GM04504 (cell line): ENCODE results near the gene AOC3.
"Not testable (repeated sequence)": the region's sequence is repeated elsewhere in the genome, so short reads cannot be mapped to it uniquely, and the experiment has no call there.

Source experiments
- DNase-seq: peaks from one replicate; pipeline ENCODE4 v3.0.0-alpha.2; 2012; ENCODE audit warnings: low read depth

The AOC3 gene

DNA sequence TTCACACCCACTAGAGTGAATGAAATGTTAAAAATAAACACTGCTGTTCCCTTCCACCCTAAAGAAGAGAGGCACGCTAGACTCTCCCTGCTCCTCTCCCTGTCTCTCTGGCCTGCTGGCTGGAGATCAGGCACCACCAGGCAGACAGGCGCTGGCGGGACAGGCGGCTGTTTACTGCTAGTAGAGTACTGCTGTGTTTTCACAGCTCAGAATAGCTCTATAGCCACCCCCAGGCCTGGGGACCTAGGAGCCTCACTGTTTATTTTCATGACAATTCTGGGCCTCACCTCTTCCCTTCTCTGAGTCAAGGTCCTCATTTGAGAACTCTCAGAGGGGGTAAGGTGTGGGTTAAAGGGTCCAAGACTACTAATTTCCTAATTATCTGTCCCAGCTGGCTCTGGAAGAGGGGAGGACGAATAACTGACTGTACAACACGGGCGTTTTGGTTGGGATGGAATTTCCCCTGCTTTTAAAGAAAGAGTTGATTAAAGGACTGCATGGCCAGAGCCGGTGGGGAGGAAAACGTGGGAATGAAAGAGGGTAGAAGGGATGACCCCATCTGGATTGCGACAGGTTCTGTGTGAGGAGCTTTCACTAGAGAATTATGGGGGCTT, 40.6 kb downstream of the AOC3 start:
- DNase-seq = no peak

DNA sequence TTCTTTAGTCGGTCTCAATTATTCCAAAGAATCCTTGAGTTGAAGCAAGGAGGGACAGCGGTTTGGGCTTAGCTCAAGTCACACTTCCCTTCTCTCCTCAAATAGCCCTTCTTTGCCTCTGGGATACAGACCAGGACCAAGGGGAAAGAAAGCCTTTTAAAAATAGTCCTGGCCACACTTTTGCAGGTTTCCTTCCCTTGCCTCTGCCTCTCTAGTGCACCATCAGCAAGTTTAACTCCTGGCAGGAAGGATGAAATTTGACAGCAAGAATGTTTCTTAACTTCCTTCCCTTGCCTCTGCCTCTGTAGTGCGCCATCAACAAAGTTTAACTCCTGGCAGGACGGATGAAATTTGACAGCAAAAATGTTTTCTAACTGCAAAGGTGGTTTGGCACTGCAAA, 42.4 kb downstream of the AOC3 start:
- no peak for DNase-seq

DNA sequence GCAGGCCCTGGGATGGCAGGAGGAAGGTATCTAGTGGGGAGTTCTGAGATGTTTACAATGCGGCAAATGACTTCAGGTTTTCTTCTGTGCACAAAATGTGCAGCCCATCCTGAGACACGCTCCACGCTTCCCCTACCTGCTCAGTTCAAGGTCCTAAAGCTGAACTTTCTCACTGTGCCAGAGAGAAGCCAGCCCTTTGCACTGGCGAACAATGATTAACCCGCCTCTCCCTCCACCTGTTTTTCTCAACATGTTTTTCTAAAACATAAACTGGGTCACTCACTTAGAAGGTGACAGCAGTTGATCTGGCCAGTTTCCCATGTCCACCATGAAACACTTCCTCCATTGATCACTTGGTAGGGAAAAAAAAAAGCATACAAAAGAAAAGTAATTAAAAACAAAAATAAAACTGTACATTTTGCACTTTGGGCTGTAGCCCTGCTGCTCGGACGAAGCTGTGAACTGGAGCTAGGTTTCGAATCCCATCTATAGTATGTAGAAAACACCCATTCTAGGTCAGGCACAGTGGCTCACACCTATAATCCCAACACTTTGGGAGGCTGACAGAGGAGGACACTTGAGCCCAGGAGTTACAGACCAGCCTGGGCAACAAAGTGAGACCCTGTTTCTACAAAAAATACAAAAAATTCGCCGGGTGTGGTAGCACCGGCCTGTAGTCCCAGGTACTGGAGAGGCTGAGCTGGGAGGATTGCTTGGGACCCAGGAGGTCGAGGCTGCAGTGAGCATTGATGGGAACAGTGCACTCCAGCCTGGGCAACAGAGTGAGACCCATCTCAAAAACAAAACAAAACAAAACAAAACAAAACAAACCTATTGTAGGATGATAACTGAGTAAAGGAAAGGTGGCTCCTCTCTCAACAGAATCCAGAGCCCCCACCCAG, 43.5 kb downstream of the AOC3 start:
- DNase-seq = no peak

DNA sequence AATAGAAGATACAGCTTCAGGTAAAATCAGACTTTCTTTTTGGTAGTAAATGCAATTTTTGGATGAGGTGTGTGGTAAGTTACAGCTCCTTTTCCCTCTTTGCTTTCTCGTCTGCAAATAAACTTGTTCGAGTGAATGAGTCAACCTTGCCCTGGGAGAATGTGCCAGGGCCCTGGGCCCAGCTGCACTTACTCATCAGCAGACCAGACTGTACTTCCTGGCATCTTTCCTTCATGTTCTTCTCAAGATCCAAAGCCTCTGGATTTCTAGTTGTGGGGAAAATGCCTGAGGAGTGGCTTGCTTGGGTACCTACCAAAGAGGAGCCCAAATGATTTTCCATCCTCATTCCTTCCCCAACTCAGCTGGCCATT, 44.2 kb downstream of the AOC3 start:
- DNase-seq = peak; percentile 55

DNA sequence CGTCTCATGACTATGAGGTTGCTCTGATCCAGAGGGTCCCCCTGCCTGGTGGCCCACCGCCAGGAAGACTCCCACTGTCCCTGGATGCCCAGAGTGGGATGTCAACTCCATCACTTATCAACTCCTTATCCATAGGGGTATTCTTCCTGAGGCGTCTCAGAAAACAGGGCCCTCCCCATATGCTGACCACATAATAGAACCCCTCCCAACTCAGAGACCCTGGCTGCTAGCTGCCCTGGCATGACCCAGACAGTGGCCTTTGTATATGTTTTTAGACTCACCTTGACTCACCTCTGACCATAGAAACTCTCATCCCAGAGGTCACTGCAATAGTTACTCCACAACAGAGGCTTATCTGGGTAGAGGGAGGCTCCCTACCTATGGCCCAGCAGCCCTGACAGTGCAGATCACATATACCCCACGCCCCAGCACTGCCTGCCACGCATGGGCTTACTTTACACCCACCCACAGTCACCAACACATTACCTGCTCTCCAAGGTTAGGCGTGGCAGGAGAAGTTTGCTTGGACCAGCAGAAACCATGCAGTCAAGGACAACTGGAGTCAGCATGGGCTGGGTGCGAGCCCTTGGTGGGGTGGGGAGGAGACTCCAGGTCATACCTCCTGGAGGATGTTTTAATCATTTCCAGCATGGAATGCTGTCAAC, 47.3 kb downstream of the AOC3 start:
- no peak for DNase-seq

DNA sequence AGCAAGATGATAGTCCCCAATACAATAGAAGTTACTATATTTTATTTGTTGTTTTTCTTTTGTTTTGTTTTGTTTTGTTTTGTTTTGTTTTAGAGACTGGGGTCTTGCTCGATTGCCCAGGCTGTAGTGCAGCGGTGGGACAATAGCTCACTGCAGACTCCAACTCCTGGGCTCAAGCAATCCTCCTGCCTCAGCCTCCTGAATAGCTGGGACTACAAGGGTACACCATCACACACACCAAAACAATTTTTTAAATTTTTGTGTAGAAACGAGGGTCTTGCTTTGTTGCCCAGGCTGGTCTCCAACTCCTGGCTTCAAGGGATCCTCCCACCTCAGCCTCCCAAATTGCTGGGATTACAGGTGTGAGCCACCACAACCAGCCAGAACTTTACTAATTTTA, 49.0 kb downstream of the AOC3 start:
- not testable (repeated sequence) for DNase-seq

DNA sequence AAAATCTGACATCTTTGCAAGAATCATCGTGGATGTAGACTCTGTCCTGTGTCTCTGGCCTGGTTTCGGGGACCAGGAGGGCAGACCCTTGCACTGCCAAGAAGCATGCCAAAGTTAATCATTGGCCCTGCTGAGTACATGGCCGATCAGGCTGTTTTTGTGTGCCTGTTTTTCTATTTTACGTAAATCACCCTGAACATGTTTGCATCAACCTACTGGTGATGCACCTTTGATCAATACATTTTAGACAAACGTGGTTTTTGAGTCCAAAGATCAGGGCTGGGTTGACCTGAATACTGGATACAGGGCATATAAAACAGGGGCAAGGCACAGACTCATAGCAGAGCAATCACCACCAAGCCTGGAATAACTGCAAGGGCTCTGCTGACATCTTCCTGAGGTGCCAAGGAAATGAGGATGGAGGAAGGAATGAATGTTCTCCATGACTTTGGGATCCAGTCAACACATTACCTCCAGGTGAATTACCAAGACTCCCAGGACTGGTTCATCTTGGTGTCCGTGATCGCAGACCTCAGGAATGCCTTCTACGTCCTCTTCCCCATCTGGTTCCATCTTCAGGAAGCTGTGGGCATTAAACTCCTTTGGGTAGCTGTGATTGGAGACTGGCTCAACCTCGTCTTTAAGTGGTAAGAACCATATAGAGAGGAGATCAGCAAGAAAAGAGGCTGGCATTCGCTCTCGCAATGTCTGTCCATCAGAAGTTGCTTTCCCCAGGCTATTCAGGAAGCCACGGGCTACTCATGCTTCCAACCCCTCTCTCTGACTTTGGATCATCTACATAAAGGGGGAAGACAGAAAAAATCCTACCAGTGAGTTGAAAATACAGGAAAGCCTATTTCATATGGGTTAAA, 49.7 kb downstream of the AOC3 start, which contains the start of gene G6PC1:
Gene G6PC1 (plus strand): TSS at position 340 of the 872 bp plus-strand sequence. CDS start 78 bp downstream, at position 418.
- no peak for DNase-seq

DNA sequence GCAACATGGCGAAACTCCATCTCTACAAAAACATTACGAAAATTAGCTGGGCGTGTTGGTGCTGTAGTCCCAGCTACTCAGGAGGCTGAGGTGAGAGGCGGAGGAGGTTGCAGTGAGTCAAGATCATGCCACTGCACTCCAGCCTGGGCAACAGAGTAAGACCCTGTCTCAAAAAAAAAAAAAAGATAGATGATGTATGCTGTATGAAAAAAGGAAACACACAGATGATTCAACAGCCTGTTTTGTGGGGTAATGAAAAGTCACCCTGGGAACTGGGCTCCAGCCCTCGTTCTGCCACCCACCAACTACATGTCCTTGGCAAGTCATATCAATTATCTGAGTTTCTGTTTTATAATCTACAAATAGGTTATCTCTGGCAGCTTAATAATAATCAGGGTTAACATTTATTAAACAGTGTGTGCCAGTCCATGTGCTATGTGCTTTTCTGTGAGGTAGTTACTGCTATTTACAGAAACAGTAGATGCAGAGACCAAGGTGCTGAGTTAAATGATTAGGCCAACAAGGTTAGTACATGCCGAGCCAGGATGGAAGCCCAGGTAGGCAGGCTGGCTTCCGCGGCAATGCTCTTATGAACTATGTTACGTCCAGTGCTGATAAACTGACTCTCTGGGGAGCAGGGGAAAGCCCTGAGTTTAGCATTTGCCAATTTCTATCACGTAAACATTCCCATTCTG, 50.7 kb downstream of the AOC3 start:
- no peak for DNase-seq

DNA sequence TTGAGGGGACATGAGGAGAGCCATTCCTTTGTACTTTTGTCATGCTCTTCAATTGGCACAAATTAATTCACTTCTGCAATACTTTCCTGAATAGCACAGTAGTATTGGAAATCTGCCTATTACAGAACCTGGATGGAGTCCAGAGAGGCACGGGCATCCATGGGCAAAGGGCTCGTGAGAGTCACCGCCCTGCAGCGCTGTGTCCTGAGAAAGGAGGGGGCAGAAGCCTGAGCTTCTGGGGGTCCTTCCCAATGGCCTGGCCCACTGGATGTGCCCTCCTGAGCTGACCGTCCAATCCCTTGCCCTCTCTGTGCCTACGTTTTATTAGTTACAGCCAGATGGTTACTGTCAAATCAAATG, 53.1 kb downstream of the AOC3 start:
- no peak for DNase-seq

DNA sequence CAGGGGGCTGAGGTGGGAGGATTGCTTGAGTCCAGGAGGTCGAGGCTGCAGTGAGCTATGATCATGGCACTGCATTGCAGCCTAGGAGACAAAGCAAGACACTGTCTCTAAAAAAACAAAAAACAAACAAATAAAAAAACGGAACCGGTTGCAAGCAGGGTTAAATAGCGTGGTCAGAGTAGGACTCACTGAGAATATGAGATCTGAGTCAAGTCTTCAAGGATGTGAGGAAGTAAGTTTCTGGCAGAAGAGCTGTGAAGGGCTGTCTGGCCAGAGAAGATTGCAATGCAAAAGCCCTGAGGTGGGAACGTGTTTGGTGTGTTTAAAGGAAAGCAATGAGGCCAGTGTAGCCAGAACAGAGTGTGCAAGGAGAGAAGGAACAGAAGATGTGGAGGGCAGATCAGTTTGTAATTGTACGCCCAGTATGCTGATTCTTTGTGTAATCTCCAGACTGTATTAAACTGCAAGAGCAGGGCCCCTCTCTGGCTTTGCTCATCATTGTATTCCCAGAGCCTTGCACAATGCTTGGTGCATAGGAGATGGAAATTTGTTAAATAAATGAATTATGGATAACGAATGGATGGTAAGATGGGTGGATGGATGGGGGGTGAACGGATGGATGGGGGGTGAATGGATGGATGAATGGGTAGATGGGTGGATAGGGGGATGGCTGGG, 55.9 kb downstream of the AOC3 start:
- no peak for DNase-seq
